Right cardiac atrium (tissue), 5 donors: ENCODE measurements around the gene OR2A2. TPM values are rescaled to one million over a fixed set of nuclear protein-coding genes. Genes with fewer than 3 reads are reported as not detected.
A peak's percentile ranks its signal among the peaks of the same experiment; 100 is the strongest.
"Not testable (repeated sequence)": the region's sequence is repeated elsewhere in the genome, so short reads cannot be mapped to it uniquely, and the experiment has no call there.

Experiments used
- ATAC-seq, 2 donors: fragments of 200-7000 bp; cut with Tn5 transposase; one replicate each; pipeline versions ENCODE4 v1.8.0 to v1.9.1; 2020; ENCODE audit warnings: moderate library complexity in 2 of 2, mild to moderate bottlenecking in 1 of 2
- DNase-seq, 3 donors: peaks; one replicate each; pipeline ENCODE4 v3.0.0-alpha.2; 2020
- H3K27ac ChIP-seq: one replicate; pipeline ENCODE4 v1.5.1; 2013; ENCODE audit warnings: mild to moderate bottlenecking, low read length, control low read depth, moderate library complexity
- H3K27me3 ChIP-seq: one replicate; pipeline ENCODE4 v1.6.1; 2013; ENCODE audit not compliant: control insufficient read depth, insufficient read depth
- H3K4me1 ChIP-seq: one replicate; pipeline ENCODE4 v1.6.1; 2013; ENCODE audit warnings: low read length; ENCODE audit not compliant: control insufficient read depth, insufficient read depth
- H3K4me3 ChIP-seq: one replicate; pipeline ENCODE4 v1.5.1; 2013; ENCODE audit warnings: low read length, control low read depth
- H3K9me3 ChIP-seq: one replicate; pipeline ENCODE4 v1.6.1; 2013; ENCODE audit warnings: low read length; ENCODE audit not compliant: control insufficient read depth
- WGBS: extraction: QIAGEN DNeasy Blood & Tissue Kit; methylation state at CpG from one replicate; pipeline ENCODE4 v1.1.7; 2013; 5-methylcytosine and 5-hydroxymethylcytosine counted together
- intact Hi-C, 4 donors: fragments of 100-400 bp; cut with DNase I; formaldehyde crosslinking; loops; one replicate each; pipeline versions ENCODE4 v1.11.0 to v1.14.0; 2022 to 2023
- polyA plus RNA-seq: library from polyadenylated mRNA; stranded (reverse); fragments of 200-250 nt; gene quantifications from one replicate; pipeline ENCODE4 v1.2.3, GENCODE V29; 2013
- total RNA-seq, 4 donors: library from RNA; stranded (reverse); fragmentation: NEBNext Ultra II Directional; extraction: Animal tissue kit (Norgen Biotek cat#: 25700); gene quantifications; one replicate each; pipeline ENCODE4 v1.2.1, GENCODE V29; 2021
- donor health status: healthy with polysubstance abuse.
- donor health status: DM: no; HTN: yes; CAD: no.
- donor health status: DM: no; HTN: no; CAD: no.
- donor health status: DM: no; HTN: yes; CAD: no; lungs with severe emphysema.
- donor health status: DM: yes; HTN: yes; CAD: no.

OR2A2 gene
- total and polyA plus RNA-seq, 5 donors, result not detected

DNA sequence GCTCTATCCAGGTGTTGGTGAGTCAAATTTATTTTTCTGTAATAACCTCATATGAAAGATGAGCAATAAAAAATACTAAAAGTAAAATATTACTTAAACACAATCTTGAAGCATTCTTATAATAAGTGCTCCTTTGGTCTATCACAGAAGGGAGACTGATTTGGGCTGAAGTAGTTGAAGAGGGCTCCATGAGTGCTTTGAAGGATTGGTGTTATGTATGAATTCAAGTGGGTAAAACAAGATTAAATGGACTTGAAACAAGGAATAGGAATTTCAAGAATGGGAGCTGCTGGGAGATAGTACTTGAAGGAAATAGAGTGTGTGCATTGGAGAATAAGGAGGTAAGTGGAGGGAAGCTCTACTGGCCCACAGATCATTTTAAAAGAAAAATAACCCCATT lies 7.3 kb upstream of the OR2A2 start:
- Histone ChIP-seq H3K27ac (no peak overlapping the region), H3K27me3 (no peaks in the 10 kb centered on the region), H3K4me3 (no peak overlapping the region), H3K9me3 (no peaks in the 10 kb centered on the region), H3K4me1 (no peaks in the 10 kb centered on the region)
- ATAC-seq (no peak), DNase-seq (no peak)
- intact Hi-C loops, result no loop called here

DNA sequence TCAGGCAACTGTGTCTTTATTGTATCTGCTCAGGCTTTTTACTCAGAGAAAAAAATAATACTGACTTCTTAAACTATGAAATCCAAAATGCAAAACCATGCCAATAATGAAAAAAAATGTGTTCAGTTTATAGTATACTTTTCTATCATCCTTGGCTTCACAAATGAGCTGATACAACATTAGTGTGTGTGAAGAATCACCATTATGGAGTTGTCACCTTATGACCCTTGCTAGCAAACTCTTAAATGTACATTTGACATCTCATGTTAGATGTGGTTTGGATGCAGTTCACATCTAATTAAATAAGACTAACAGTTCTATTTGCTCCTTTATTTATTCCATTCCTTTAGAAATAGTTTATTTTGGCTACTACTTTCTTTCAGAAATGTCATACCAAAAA lies 4.2 kb upstream of the OR2A2 start:
- no peak for ATAC-seq

GRCh38 chr7:144110272-144110671 lies 889 bp downstream of the OR2A2 start:
- Histone ChIP-seq H3K27ac (no peak overlapping the region), H3K9me3 (no peaks in the 10 kb centered on the region), H3K4me3 (no peak overlapping the region), H3K27me3 (no peaks in the 10 kb centered on the region), H3K4me1 (no peaks in the 10 kb centered on the region)
- DNase-seq (no peak), ATAC-seq (no peak)
- intact Hi-C loops, result no loop called here
- WGBS, result 77% methylated on average over 5 of the region's 5 CpGs

More for the DNA sequence above, 4.2 kb upstream of the OR2A2 start:
- Histone ChIP-seq H3K27ac (no peak overlapping the region), H3K27me3 (no peaks in the 10 kb centered on the region), H3K9me3 (no peaks in the 10 kb centered on the region), H3K4me1 (no peaks in the 10 kb centered on the region), H3K4me3 (no peak overlapping the region)
- intact Hi-C loops, result no loop called here
- no peak for DNase-seq

- WGBS, result 31% methylated on average over 1 of the region's 1 CpG
- Histone ChIP-seq H3K4me1 (no peaks in the 10 kb centered on the region), H3K9me3 (no peaks in the 10 kb centered on the region), H3K4me3 (no peak overlapping the region), H3K27me3 (no peaks in the 10 kb centered on the region), H3K27ac (no peak overlapping the region)
- intact Hi-C loops, result no loop called here
- no peak for ATAC-seq
- no peak for DNase-seq
These were observed 4.3 kb downstream of the OR2A2 start for GRCh38 chr7:144113651-144114050.

DNA sequence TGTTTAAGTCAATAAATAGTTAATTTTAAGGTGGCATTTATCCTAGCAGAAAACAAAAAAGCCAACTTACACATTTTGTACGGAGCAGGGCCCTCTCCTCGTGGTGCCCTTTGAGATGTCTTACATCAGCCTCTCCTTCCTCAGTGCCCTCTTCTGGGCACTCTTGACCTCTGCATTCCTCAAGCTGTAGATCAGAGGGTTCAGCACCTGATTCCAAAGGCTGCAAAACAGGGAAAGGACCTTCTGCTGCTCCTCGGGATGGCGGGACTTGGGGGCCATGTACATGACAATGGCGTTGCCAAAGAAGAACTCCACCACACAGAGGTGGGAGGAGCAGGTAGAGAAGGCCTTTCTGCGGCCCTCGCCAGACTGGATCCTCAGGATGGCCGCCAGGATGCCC lies 9.0 kb downstream of the OR2A2 start:
- no peak overlapping the region for H3K4me3 ChIP-seq
- WGBS, result 69% methylated on average over 8 of the region's 8 CpGs
- H3K4me1 ChIP-seq, result no peaks in the 10 kb centered on the region
- intact Hi-C loops, result no loop called here
- DNase-seq (no peak), ATAC-seq (no peak)
- no peaks in the 10 kb centered on the region for H3K27me3 ChIP-seq
- no peaks in the 10 kb centered on the region for H3K9me3 ChIP-seq
- H3K27ac ChIP-seq, result no peak overlapping the region

GRCh38 chr7:144122876-144123275 lies 13.5 kb downstream of the OR2A2 start, which contains the start of gene OR2A14:
Gene OR2A14, plus strand, starts transcription at chr7:144123176. Its CDS starts 5,937 bp downstream, at chr7:144129113.
- ATAC-seq, result no peak
- no peak within 1 kb of the TSS for H3K4me3 ChIP-seq
- WGBS, result 85% methylated on average over 1 of the region's 1 CpG
- H3K4me1 ChIP-seq, result no peaks in the 10 kb centered on the region
- DNase-seq, result no peak
- no peaks in the 10 kb centered on the region for H3K27me3 ChIP-seq
- no peaks in the 10 kb centered on the region for H3K9me3 ChIP-seq
- no peak within 1 kb of the TSS for H3K27ac ChIP-seq
- intact Hi-C loops, result no loop called here

DNA sequence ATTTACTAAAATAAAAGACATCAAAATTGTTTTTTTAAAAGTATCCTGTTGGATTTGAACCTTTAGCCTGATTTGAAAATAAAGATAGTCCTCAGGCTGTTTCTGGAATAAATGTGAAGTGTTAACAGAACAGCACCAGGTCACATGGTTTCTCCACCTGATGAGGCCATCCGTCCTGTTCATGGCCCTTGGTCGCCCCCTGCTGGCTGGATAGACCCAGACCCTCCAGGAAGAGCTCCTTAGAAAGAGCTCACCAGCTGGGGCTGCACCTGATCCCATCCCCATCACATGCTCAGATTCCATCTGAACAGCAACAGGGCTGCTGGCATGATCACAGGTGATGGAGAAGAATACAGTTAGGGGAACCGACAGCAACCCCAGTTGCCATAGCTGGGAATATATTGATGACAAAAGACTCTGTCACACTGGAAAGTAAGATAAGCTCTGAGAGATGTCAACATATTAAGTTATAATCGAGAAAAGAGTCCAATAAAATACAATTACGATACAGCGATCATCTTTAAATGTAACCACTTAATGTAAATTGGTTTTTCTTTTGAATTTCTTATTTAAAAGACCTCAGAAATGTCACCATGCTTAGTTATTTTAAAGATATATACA lies 18.4 kb downstream of the OR2A2 start:
- no peak overlapping the region for H3K4me3 ChIP-seq
- no peak overlapping the region for H3K27ac ChIP-seq
- 32% methylated on average over 6 of the region's 6 CpGs for WGBS
- intact Hi-C loops, result no loop called here
- no peaks in the 10 kb centered on the region for H3K27me3 ChIP-seq
- no peaks in the 10 kb centered on the region for H3K4me1 ChIP-seq
- no peaks in the 10 kb centered on the region for H3K9me3 ChIP-seq
- peak; percentile 88 to 89 for ATAC-seq
- peak; percentile 85 to 95 (median 91) for DNase-seq

DNA sequence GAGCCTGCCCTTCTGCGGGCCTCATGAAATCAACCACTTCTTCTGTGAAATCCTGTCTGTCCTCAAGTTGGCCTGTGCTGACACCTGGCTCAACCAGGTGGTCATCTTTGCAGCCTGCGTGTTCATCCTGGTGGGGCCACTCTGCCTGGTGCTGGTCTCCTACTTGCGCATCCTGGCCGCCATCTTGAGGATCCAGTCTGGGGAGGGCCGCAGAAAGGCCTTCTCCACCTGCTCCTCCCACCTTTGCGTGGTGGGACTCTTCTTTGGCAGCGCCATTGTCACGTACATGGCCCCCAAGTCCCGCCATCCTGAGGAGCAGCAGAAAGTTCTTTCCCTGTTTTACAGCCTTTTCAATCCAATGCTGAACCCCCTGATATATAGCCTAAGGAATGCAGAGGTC lies 20.2 kb downstream of the OR2A2 start:
- H3K27ac ChIP-seq, H3K9me3 ChIP-seq, H3K27me3 ChIP-seq, ATAC-seq, DNase-seq, intact Hi-C loops, H3K4me1 ChIP-seq, H3K4me3 ChIP-seq: not testable (repeated sequence)
- 91% methylated on average over 9 of the region's 9 CpGs for WGBS

DNA sequence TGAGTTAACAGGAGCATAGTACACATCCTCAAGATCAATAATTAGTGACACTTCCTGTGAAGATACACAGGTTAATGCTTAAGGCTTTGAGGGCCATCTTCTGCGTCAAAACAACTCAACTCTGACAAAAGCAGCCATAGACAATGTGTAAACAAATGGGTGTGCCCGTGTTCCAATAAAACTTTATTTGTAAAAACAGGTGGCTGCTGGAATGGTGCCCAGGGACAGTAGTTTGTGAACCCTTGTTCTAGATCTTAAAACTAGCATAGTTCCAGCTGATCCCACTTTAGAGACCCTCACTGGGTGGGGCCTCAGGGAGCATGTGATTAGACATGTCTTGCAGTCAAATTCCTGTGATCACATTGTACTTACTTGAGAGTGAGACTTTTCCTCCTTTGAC lies 21.3 kb downstream of the OR2A2 start:
- Histone ChIP-seq H3K4me3 (no peak overlapping the region), H3K27ac (no peak overlapping the region), H3K9me3 (no peaks in the 10 kb centered on the region), H3K4me1 (no peaks in the 10 kb centered on the region), H3K27me3 (no peaks in the 10 kb centered on the region)
- DNase-seq (no peak), ATAC-seq (no peak)
- intact Hi-C loops, result no loop called here
- WGBS, result 85% methylated on average over 2 of the region's 2 CpGs

DNA sequence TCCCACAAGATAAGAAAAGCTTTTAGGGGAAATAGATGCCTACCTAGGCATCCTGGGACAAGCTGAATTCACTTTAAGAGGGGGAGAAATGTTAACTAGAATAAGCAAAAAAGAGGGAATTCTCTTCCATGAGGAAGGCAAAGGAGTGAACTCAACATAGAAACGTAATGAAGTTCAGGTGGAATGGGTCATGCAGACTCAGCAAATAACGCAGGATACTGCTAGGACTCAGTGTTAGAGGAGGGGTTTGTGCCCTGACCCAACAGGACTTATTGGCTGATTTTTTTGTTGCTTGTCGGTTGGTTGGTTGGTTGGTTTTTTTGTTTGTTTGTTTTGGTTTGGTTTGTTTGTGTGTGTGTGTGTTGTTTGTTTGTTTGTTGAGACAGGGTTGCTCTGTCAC lies 22.9 kb downstream of the OR2A2 start:
- 71% methylated on average over 3 of the region's 3 CpGs for WGBS
- H3K9me3 ChIP-seq, result no peaks in the 10 kb centered on the region

GRCh38 chr7:144133307-144133706 lies 23.9 kb downstream of the OR2A2 start:
- 81% methylated on average over 6 of the region's 6 CpGs for WGBS
- Histone ChIP-seq H3K9me3 (no peaks in the 10 kb centered on the region), H3K4me3 (no peak overlapping the region), H3K27me3 (no peaks in the 10 kb centered on the region), H3K27ac (no peak overlapping the region), H3K4me1 (no peaks in the 10 kb centered on the region)
- ATAC-seq (no peak), DNase-seq (no peak)
- intact Hi-C loops, result no loop called here

More for the DNA sequence above, 22.9 kb downstream of the OR2A2 start:
- H3K4me3 ChIP-seq, result no peak overlapping the region
- H3K27me3 ChIP-seq, result no peaks in the 10 kb centered on the region
- DNase-seq (no peak), ATAC-seq (no peak)
- H3K4me1 ChIP-seq, result no peaks in the 10 kb centered on the region
- H3K27ac ChIP-seq, result no peak overlapping the region
- intact Hi-C loops, result no loop called here

DNA sequence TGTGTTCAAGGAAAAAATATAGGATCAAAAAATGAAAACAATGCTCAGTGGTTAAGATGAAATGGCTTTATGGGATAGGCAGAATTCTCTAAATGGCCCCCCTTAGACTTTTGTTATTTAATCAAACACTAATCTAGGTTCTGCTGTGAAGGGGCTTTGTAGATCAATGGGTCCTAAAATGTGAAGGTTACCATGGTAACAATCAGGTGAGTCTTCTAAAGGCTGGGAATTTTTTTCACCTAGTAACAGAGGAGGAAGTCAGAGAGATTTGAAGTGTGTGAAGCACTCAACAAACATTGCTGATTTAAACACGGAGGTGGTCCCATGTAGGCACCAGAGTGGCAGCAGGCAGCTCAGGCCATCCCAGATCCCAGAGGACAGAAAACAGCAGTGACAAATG lies 24.7 kb downstream of the OR2A2 start:
- WGBS, result 76% methylated on average over 1 of the region's 1 CpG
- no peaks in the 10 kb centered on the region for H3K4me1 ChIP-seq

More for the DNA sequence above, 24.7 kb downstream of the OR2A2 start:
- ATAC-seq (no peak), DNase-seq (no peak)
- intact Hi-C loops, result no loop called here
- H3K9me3 ChIP-seq, result no peaks in the 10 kb centered on the region
- no peak overlapping the region for H3K27ac ChIP-seq
- H3K27me3 ChIP-seq, result no peaks in the 10 kb centered on the region
- no peak overlapping the region for H3K4me3 ChIP-seq
